ENCODE data around the gene PLXNA3.

PLXNA3 gene

GRCh38 chrX:154458116-154458953 is at the start of gene PLXNA3:
TSS of gene PLXNA3 (plus strand) at chrX:154458281. CDS start at chrX:154460184, 1,903 bp downstream.
- no peak for DNase-seq (ENCODE audit: low read depth)

DNA sequence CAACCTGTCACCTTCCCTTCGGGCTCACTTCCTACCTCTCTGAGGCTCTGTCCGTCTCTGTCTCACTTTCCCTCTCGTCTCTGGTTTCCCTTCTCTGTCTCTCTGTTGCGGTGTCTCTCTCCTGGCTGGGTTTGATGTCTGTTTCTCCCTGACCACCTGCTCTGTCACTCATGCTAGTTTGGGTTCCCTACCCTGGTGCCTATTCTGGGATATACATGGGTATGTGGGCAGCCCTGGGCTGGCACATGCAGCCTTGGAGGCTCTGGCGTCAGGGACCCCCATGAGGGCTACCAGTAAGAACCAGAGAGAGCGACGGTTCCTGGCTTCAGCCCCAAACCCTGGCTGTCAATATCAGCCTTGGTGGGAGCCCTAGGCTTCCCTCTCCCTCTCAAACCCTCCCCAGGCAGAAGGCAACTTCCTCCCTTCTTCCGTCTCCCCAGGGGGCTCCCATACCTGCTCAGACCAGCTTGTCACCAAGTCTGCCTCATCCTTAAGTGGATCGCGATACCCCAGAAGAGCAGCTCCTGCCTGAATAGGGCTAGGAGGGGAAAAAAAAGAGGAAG is 49.3 kb upstream of the PLXNA3 start:
- DNase-seq (ENCODE audit: low read depth): no peak

GRCh38 chrX:154409222-154409871 is 48.7 kb upstream of the PLXNA3 start, which contains the start of gene DNASE1L1:
TSS of gene DNASE1L1 (minus strand) at chrX:154409254. CDS start at chrX:154405568, 3,686 bp downstream.
- DNase-seq (ENCODE audit: low read depth): peak; percentile 54

- DNase-seq (ENCODE audit: low read depth): peak; percentile 33
Measured at GRCh38 chrX:154411981-154412340, 46.1 kb upstream of the PLXNA3 start.

DNA sequence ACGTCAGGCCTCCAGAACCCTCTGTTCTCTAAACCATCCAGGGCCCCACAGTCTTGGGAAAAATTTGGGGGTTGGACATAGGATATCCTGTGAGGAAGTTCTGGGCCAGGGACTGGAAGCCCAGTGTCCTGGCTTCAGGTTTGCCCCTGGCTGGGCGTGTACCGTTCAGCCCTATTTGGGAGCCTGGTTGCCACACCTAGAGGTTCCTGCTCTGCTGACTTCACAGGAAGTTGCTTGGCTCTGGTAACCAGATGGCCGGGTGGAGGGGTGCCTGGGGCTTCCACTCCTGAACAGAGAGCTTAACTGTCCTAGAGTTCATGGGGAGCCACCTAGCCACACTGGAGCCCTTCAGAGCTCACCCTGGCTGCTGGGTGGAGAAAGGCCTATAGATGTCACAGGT is 45.6 kb upstream of the PLXNA3 start:
- no peak for DNase-seq (ENCODE audit: low read depth)

DNA sequence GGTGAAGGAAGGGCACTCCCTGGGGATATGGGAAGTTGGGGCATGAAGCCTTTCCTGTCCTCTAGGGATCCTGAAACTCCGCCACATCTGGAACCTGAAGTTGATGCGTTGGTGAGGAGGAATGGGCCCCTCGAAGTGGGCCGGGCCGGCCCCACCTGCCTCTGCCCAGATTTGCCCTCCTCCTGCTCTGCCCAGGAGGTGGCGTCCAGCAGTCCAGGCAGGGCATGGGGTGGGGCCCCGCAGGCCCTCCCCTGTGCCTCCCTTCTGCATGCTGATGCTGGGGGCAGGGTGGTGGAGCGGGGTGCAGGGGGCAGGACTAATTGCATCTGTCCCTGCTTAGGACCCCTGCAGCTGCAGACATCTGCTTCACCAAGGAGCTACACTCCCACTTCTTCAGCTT is 44.9 kb upstream of the PLXNA3 start:
- no peak for DNase-seq (ENCODE audit: low read depth)

GRCh38 chrX:154417157-154417556 is 40.9 kb upstream of the PLXNA3 start:
- no peak for DNase-seq (ENCODE audit: low read depth)

GRCh38 chrX:154419189-154419588 is 38.9 kb upstream of the PLXNA3 start:
- no peak for DNase-seq (ENCODE audit: low read depth)

- no peak for DNase-seq (ENCODE audit: low read depth)
Measured at GRCh38 chrX:154419688-154420401, 38.2 kb upstream of the PLXNA3 start.

- DNase-seq (ENCODE audit: low read depth): no peak
Measured at GRCh38 chrX:154420402-154420756, 37.7 kb upstream of the PLXNA3 start.

GRCh38 chrX:154426916-154427770 is 30.9 kb upstream of the PLXNA3 start:
- DNase-seq (ENCODE audit: low read depth): no peak

- peak; percentile 85 for DNase-seq (ENCODE audit: low read depth)
Measured at GRCh38 chrX:154428176-154429171, 29.6 kb upstream of the PLXNA3 start, which contains the start of gene ATP6AP1. TSS of gene ATP6AP1 (plus strand) at chrX:154428677. CDS start at chrX:154428693, 16 bp downstream.

GRCh38 chrX:154429711-154430110 is 28.4 kb upstream of the PLXNA3 start:
- DNase-seq (ENCODE audit: low read depth): no peak

GRCh38 chrX:154430479-154430878 is 27.6 kb upstream of the PLXNA3 start:
- no peak for DNase-seq (ENCODE audit: low read depth)

GRCh38 chrX:154430916-154431315 is 27.2 kb upstream of the PLXNA3 start:
- no peak for DNase-seq (ENCODE audit: low read depth)

DNA sequence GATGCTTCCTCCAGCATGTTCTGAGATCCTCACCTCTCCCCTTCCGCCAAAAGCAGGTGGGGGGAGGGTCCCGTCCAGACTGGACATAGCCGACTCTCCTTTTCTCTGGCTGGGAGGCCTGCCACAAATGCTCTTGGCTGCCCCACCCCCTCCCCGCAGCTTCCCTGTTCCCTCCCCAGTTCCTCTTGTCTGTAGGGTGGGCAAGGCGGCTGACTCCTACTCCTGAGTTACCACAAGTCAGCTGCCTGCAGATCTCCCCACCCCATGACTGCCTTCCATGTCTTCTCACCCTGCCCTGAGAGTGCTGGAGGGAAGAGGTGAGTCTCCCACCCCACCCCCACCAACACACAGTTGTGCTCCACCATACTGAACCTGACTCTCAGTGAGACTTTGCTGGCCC is 26.7 kb upstream of the PLXNA3 start:
- DNase-seq (ENCODE audit: low read depth): no peak

DNA sequence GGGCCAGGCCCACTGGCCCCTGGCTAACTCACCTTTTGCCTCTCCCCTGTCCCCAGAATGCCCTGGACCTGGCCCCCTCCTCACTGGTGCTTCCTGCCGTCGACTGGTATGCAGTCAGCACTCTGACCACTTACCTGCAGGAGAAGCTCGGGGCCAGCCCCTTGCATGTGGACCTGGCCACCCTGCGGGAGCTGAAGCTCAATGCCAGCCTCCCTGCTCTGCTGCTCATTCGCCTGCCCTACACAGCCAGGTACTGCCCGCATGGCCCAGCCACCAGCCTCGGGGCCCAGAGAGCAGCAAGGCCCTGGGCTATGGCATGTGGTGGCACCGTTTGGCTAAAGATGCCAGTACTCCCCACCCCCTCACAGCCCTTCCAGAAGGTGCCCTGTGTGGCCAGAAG is 25.9 kb upstream of the PLXNA3 start:
- DNase-seq (ENCODE audit: low read depth): no peak

- DNase-seq (ENCODE audit: low read depth): no peak
Measured at GRCh38 chrX:154433605-154434004, 24.5 kb upstream of the PLXNA3 start.

DNA sequence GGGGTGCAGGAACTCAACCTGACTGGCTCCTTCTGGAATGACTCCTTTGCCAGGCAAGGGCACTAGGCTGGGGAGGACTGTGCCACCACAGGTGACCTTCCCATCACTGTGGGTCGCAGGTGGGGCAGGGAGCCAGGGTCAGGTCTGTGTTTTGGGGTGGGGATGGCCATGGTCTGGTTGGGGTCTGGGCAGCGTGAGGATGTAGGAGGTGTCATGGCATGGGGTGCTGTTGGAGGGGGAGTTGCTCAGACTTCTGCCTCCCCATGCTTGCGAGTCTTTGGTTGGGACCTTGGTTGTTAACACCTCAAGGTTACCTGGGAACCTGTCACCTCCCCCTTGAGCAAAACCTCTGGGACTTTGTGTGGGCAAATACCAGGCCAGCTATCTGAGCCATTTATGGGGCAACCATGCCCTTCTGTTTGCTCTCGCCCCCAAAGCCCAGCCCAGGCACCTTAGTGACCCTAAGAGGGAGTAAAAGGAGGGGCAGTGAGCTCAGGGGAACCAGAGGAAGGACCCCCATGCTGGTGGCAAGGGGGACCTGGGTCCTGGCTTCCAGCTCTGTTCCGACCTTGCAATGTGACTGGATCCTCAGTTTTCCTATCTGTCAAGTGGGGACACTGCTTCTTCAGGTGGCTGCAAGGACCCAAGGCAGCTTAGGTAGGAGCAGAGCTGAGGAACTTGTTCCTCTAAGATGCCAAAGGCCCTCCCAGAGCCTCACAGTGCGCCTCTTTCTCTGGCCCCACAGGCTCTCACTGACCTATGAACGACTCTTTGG is 23.5 kb upstream of the PLXNA3 start:
- DNase-seq (ENCODE audit: low read depth): no peak
